Nephron (organoid): ENCODE results near the gene MAGEF1.

Source experiments
- H3K27ac Mint-ChIP-seq, 3 experiments: 2 replicates each; pipeline ENCODE4 v1.8.0; 2020; ENCODE audit warnings: mixed read lengths in 3 of 3, mild to moderate bottlenecking in 2 of 3, moderate library complexity in 1 of 3
- H3K27me3 Mint-ChIP-seq: 2 replicates; pipeline ENCODE4 v1.8.0; 2021; ENCODE audit warnings: low read depth, mild to moderate bottlenecking, moderate library complexity, mixed read lengths
- H3K36me3 Mint-ChIP-seq: 2 replicates; pipeline ENCODE4 v1.8.0; 2020; ENCODE audit warnings: low read depth, mixed read lengths
- H3K4me1 Mint-ChIP-seq: 2 replicates; pipeline ENCODE4 v1.8.0; 2020; ENCODE audit warnings: mixed read lengths
- H3K4me3 Mint-ChIP-seq, 3 experiments: 2 replicates each; pipeline ENCODE4 v1.8.0; 2020; ENCODE audit warnings: mild to moderate bottlenecking in 3 of 3, mixed read lengths in 3 of 3, moderate library complexity in 2 of 3
- H3K9me3 Mint-ChIP-seq: 2 replicates; pipeline ENCODE4 v1.8.0; 2020; ENCODE audit warnings: mixed read lengths
- CTCF ChIP-seq, 3 experiments: fragments of 200-600 bp; sonication (generic); IDR thresholded peaks; one replicate each; pipeline ENCODE4 v1.5.0; 2021; ENCODE audit warnings: antibody characterized with exemption in 3 of 3; ENCODE audit not compliant: unreplicated experiment in 3 of 3

MAGEF1 gene

GRCh38 chr3:184713040-184713355 lies 1.1 kb upstream of the MAGEF1 start:
- TF ChIP-seq CTCF (IDR thresholded peaks at IDR 0.05; ENCODE audit: unreplicated experiment in 3 of 3): no peak
- peak overlapping the region; percentile 91 to 96 (median 94) for H3K4me3 Mint-ChIP-seq

GRCh38 chr3:184712248-184713039 lies 580 bp upstream of the MAGEF1 start:
- H3K4me1 Mint-ChIP-seq: peaks cover 66% of the 10 kb centered on the region
- peak overlapping the region; percentile 89 to 95 (median 95) for H3K27ac Mint-ChIP-seq
- no peak for TF ChIP-seq CTCF (IDR thresholded peaks at IDR 0.05; ENCODE audit: unreplicated experiment in 3 of 3)

More at GRCh38 chr3:184713040-184713355, 1.1 kb upstream of the MAGEF1 start:
- Mint-ChIP-seq H3K9me3 (no peaks in the 10 kb centered on the region), H3K27ac (peak overlapping the region; percentile 84 to 95 (median 89)), H3K4me1 (peaks cover 69% of the 10 kb centered on the region), H3K36me3 (peaks cover 28% of the 10 kb centered on the region), H3K27me3 (no peaks in the 10 kb centered on the region)

GRCh38 chr3:184710870-184711492 lies 883 bp downstream of the MAGEF1 start:
- TF ChIP-seq CTCF (IDR thresholded peaks at IDR 0.05; ENCODE audit: unreplicated experiment in 3 of 3): no peak
- Mint-ChIP-seq H3K36me3 (peaks cover 46% of the 10 kb centered on the region), H3K9me3 (no peaks in the 10 kb centered on the region), H3K4me1 (peaks cover 53% of the 10 kb centered on the region), H3K27me3 (no peaks in the 10 kb centered on the region), H3K4me3 (peak overlapping the region; percentile 91 to 96 (median 94)), H3K27ac (peak overlapping the region; percentile 89 to 95 (median 95))

More at GRCh38 chr3:184712248-184713039, 580 bp upstream of the MAGEF1 start:
- Mint-ChIP-seq H3K36me3 (peaks cover 34% of the 10 kb centered on the region), H3K27me3 (no peaks in the 10 kb centered on the region), H3K9me3 (no peaks in the 10 kb centered on the region), H3K4me3 (peak overlapping the region; percentile 91 to 96 (median 94))

GRCh38 chr3:184703657-184704056 lies 8.2 kb downstream of the MAGEF1 start:
- no peaks in the 10 kb centered on the region for H3K27me3 Mint-ChIP-seq
- H3K4me1 Mint-ChIP-seq: peaks cover 22% of the 10 kb centered on the region
- TF ChIP-seq CTCF (IDR thresholded peaks at IDR 0.05; ENCODE audit: unreplicated experiment in 3 of 3): no peak
- peaks cover 49% of the 10 kb centered on the region for H3K36me3 Mint-ChIP-seq
- no peak overlapping the region for H3K27ac Mint-ChIP-seq
- H3K4me3 Mint-ChIP-seq: no peak overlapping the region
- H3K9me3 Mint-ChIP-seq: no peaks in the 10 kb centered on the region

GRCh38 chr3:184700759-184701158 lies 11.1 kb downstream of the MAGEF1 start:
- H3K9me3 Mint-ChIP-seq: no peaks in the 10 kb centered on the region
- no peak for TF ChIP-seq CTCF (IDR thresholded peaks at IDR 0.05; ENCODE audit: unreplicated experiment in 3 of 3)
- no peak overlapping the region for H3K27ac Mint-ChIP-seq
- H3K4me1 Mint-ChIP-seq: peaks cover 40% of the 10 kb centered on the region
- H3K4me3 Mint-ChIP-seq: no peak overlapping the region
- H3K36me3 Mint-ChIP-seq: peaks cover 26% of the 10 kb centered on the region
- H3K27me3 Mint-ChIP-seq: peaks cover 3% of the 10 kb centered on the region
